GM06990 (cell line): ENCODE measurements around the gene UNG.

ENCODE experiments used
- DNase-seq: peaks from one replicate; pipeline ENCODE4 v3.0.0-alpha.2; 2011; ENCODE audit not compliant: insufficient read length; ENCODE audit errors: extremely low read depth
- H3K27me3 ChIP-seq: replicated peaks from 2 replicates; pipeline ENCODE4 v1.6.0; 2011; ENCODE audit warnings: low read length; ENCODE audit not compliant: control insufficient read depth, insufficient read depth
- H3K36me3 ChIP-seq: 2 replicates; pipeline ENCODE4 v1.5.1; 2011; ENCODE audit warnings: low read length; ENCODE audit not compliant: control insufficient read depth, insufficient read depth
- H3K4me3 ChIP-seq: replicated peaks from 2 replicates; pipeline ENCODE4 v1.5.1; 2011; ENCODE audit warnings: low read depth, mild to moderate bottlenecking, control low read depth, low read length
- TF ChIP-seq, protein P1 (sequence below): IDR thresholded peaks from 2 replicates; pipeline ENCODE4 v1.5.1; 2011; ENCODE audit warnings: low read length, control low read depth, mild to moderate bottlenecking, inconsistent platforms; ENCODE audit not compliant: insufficient read depth, poor library complexity, severe bottlenecking

Gene UNG

DNA sequence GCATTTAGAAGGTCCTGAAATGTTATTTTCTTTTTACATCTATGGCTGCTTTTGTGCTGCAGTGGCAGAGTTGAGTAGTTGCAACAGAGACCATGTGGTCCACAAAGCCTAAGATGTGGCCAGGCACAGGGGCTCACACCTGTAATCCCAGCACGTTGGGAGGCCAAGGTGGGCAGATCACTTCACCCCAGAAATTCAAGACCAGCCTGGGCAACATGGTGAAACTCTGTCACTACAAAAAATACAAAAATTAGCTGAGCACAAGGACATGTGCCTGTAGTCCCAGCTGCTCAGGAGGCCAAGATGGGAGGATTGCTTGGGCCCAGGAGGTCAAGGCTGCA lies 31.6 kb upstream of the UNG start:
- Histone ChIP-seq H3K4me3 (no peak overlapping the region), H3K36me3 (peaks cover 3% of the 10 kb centered on the region; the same call in 1 of the 2 replicates), H3K27me3 (no peaks in the 10 kb centered on the region)
- no peak for DNase-seq
- TF ChIP-seq, protein P1, sequence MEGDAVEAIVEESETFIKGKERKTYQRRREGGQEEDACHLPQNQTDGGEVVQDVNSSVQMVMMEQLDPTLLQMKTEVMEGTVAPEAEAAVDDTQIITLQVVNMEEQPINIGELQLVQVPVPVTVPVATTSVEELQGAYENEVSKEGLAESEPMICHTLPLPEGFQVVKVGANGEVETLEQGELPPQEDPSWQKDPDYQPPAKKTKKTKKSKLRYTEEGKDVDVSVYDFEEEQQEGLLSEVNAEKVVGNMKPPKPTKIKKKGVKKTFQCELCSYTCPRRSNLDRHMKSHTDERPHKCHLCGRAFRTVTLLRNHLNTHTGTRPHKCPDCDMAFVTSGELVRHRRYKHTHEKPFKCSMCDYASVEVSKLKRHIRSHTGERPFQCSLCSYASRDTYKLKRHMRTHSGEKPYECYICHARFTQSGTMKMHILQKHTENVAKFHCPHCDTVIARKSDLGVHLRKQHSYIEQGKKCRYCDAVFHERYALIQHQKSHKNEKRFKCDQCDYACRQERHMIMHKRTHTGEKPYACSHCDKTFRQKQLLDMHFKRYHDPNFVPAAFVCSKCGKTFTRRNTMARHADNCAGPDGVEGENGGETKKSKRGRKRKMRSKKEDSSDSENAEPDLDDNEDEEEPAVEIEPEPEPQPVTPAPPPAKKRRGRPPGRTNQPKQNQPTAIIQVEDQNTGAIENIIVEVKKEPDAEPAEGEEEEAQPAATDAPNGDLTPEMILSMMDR: no peak

DNA sequence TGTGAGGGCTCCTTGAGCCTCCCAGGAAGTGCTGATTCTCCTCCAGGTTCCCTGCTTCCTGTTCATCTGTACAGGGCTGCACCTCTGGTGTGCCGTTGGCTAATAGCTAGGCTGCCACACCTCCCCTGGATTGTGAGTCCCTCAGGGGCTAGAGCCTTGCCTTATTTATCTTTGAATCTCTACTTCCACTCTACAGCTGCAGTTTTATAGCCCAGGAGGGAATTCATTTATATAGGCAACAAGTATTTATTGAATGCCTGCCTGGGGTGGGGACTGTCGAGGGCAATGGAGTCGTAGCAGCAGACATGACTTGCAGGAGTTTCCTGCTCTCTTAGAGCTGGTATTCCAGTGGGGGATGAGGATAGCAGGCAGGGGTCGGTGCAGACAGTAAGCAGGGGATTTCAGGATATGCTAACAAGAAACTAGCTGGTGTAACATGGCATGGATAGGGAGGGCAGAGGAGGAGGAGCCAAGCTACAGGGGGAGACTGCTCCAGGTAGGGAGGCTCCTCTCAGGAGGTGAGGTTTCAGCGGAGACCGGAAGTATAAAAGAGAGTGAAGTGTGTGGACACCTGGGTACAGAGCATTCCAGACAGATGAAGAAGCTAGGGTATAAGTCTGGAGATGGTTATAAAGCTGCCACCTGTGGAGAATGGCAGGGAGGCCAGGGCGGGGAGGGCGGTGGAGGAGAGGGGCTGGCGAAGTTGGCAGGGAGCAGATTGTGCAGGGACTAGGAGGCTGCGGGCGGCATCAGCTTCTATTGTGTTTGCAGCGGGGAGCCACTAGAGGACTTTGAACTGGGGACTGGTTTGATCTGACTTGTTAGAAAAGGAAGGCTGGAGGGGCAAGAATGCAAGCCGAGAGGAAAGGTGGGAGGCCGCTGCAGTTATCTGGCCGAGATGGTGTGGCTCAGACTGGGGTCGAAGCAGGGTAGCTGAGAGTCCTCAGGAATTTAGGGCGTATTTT lies 27.8 kb upstream of the UNG start:
- H3K36me3 ChIP-seq: peaks cover 3% of the 10 kb centered on the region; the same call in 1 of the 2 replicates
- no peak for DNase-seq
- TF ChIP-seq, protein P1: no peak
- H3K27me3 ChIP-seq: no peaks in the 10 kb centered on the region
- H3K4me3 ChIP-seq: no peak overlapping the region

DNA sequence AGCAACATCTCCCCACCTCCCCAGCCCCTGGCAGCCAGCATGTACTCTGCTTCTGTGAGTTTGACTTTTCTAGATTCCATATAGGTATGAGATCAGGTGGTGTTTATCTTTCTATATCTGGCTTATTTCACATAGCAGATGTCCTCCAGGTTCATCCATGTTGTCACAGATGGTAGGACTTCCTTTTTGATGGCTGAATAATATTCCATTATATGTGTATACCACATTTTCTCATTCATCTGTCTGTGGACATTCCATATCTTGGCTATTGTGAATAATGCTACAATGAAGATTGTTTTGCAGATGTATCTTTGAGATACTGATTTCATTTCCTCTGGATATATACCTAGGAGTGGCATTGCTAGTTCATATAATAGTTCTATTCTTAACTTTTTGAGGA lies 22.5 kb upstream of the UNG start:
- TF ChIP-seq, protein P1: no peak
- no peak for DNase-seq
- Histone ChIP-seq H3K27me3 (no peaks in the 10 kb centered on the region), H3K4me3 (no peak overlapping the region), H3K36me3 (no peaks in the 10 kb centered on the region; the same call in 1 of the 2 replicates)

GRCh38 chr12:109082751-109083150 lies 14.6 kb upstream of the UNG start:
- TF ChIP-seq, protein P1: no peak
- Histone ChIP-seq H3K4me3 (no peak overlapping the region), H3K27me3 (no peaks in the 10 kb centered on the region), H3K36me3 (peaks cover 8% of the 10 kb centered on the region)
- no peak for DNase-seq

- Histone ChIP-seq H3K4me3 (no peak overlapping the region), H3K36me3 (peaks cover 15% of the 10 kb centered on the region), H3K27me3 (no peaks in the 10 kb centered on the region)
- DNase-seq: no peak
- TF ChIP-seq, protein P1: no peak
Observed at GRCh38 chr12:109084425-109084824, 13.0 kb upstream of the UNG start.
